Astrocyte (in vitro differentiated cells and primary cell): ENCODE data around the gene ERVFRD-1. TPM values are rescaled to one million over a fixed set of nuclear protein-coding genes. Genes with fewer than 3 reads are reported as not detected.

Experiments
- DNase-seq: peaks from one replicate; pipeline ENCODE4 v3.0.0-alpha.2; 2010; ENCODE audit warnings: low read depth
- FAIRE-seq: peaks from 2 replicates; lab custom pipeline; 2011; peaks lifted over from hg19 to GRCh38; lab: Jason Lieb, UNC
- H2AFZ ChIP-seq: 2 replicates; pipeline ENCODE4 v1.6.0; 2012; ENCODE audit warnings: low read depth, low read length, inconsistent platforms
- H3K27ac ChIP-seq: 2 replicates; pipeline ENCODE4 v1.5.1; 2011; ENCODE audit warnings: low read depth, low read length, inconsistent platforms
- H3K27me3 ChIP-seq: 2 replicates; pipeline ENCODE4 v1.6.0; 2011; ENCODE audit warnings: low read length, inconsistent platforms; ENCODE audit not compliant: insufficient read depth
- H3K36me3 ChIP-seq: 2 replicates; pipeline ENCODE4 v1.5.1; 2011; ENCODE audit warnings: low read length, inconsistent platforms; ENCODE audit not compliant: insufficient read depth
- H3K4me1 ChIP-seq: 2 replicates; pipeline ENCODE4 v1.5.1; 2011; ENCODE audit warnings: low read length, inconsistent platforms; ENCODE audit not compliant: insufficient read depth
- H3K4me2 ChIP-seq: 2 replicates; pipeline ENCODE4 v1.6.0; 2012; ENCODE audit warnings: low read length, inconsistent platforms
- H3K4me3 ChIP-seq: 2 replicates; pipeline ENCODE4 v1.5.1; 2011; ENCODE audit warnings: low read depth, mild to moderate bottlenecking, low read length, inconsistent platforms; ENCODE audit not compliant: insufficient read depth
- H3K79me2 ChIP-seq: 2 replicates; pipeline ENCODE4 v1.6.0; 2012; ENCODE audit warnings: mild to moderate bottlenecking, low read length, inconsistent platforms; ENCODE audit not compliant: insufficient read depth
- H3K9ac ChIP-seq: 2 replicates; pipeline ENCODE4 v1.6.0; 2012; ENCODE audit warnings: mild to moderate bottlenecking, low read length, inconsistent platforms
- H3K9me3 ChIP-seq: 2 replicates; pipeline ENCODE4 v1.5.1; 2012; ENCODE audit warnings: low read depth, mild to moderate bottlenecking, low read length, inconsistent platforms; ENCODE audit not compliant: insufficient read depth
- H4K20me1 ChIP-seq: 2 replicates; pipeline ENCODE4 v1.6.0; 2012; ENCODE audit warnings: low read length, inconsistent platforms; ENCODE audit not compliant: insufficient read depth
- H3K27ac Mint-ChIP-seq: one replicate; pipeline ENCODE4 v1.8.0; 2021; ENCODE audit warnings: mild to moderate bottlenecking, mixed read lengths; ENCODE audit not compliant: unreplicated experiment
- H3K27me3 Mint-ChIP-seq: one replicate; pipeline ENCODE4 v1.8.0; 2021; ENCODE audit warnings: low read depth, mixed read lengths; ENCODE audit not compliant: unreplicated experiment
- H3K36me3 Mint-ChIP-seq: one replicate; pipeline ENCODE4 v1.8.0; 2021; ENCODE audit warnings: low read depth, mixed read lengths; ENCODE audit not compliant: unreplicated experiment
- H3K4me1 Mint-ChIP-seq: one replicate; pipeline ENCODE4 v1.8.0; 2021; ENCODE audit warnings: low read depth, mixed read lengths; ENCODE audit not compliant: unreplicated experiment
- H3K4me3 Mint-ChIP-seq: one replicate; pipeline ENCODE4 v1.8.0; 2021; ENCODE audit warnings: mild to moderate bottlenecking, moderate library complexity, mixed read lengths; ENCODE audit not compliant: unreplicated experiment
- H3K9me3 Mint-ChIP-seq: one replicate; pipeline ENCODE4 v1.8.0; 2021; ENCODE audit warnings: mild to moderate bottlenecking, mixed read lengths; ENCODE audit not compliant: unreplicated experiment
- CTCF ChIP-seq: IDR thresholded peaks from 2 replicates; pipeline ENCODE4 v1.5.1; 2011; ENCODE audit warnings: low read depth, mild to moderate bottlenecking, inconsistent platforms, low read length, moderate library complexity; ENCODE audit not compliant: insufficient read depth
- EZH2 ChIP-seq: IDR thresholded peaks from 2 replicates; pipeline ENCODE4 v1.6.1; 2012; ENCODE audit warnings: mild to moderate bottlenecking, low read length, inconsistent platforms; ENCODE audit not compliant: insufficient read depth
- total RNA-seq: library from RNA; stranded (reverse); gene quantifications from 2 replicates; pipeline ENCODE4 v1.2.1, GENCODE V29; 2021

The ERVFRD-1 gene
- total RNA-seq, 1 donor from 2014 or later, result not detected

GRCh38 chr6:11072101-11072500 lies 39.4 kb downstream of the ERVFRD-1 start:
- no peaks in the 10 kb centered on the region for H3K79me2 ChIP-seq
- no peaks in the 10 kb centered on the region for H3K36me3 ChIP-seq
- H3K27ac ChIP-seq, result no peak overlapping the region
- H3K27me3 ChIP-seq, result no peaks in the 10 kb centered on the region
- Mint-ChIP-seq H3K4me3 (no peak overlapping the region), H3K36me3 (no peaks in the 10 kb centered on the region), H3K4me1 (peaks cover 10% of the 10 kb centered on the region), H3K9me3 (no peaks in the 10 kb centered on the region), H3K27ac (no peak overlapping the region), H3K27me3 (peaks cover 2% of the 10 kb centered on the region)
- H3K4me3 ChIP-seq, result no peak overlapping the region
- H2AFZ ChIP-seq, result no peak overlapping the region
- TF ChIP-seq CTCF (no peak), EZH2 (no peak)
- no peaks in the 10 kb centered on the region for H3K9me3 ChIP-seq
- DNase-seq (no peak), FAIRE-seq (no peak)
- no peaks in the 10 kb centered on the region for H3K4me1 ChIP-seq
- H3K9ac ChIP-seq, result no peak overlapping the region
- H4K20me1 ChIP-seq, result no peaks in the 10 kb centered on the region
- H3K4me2 ChIP-seq, result no peak overlapping the region

- no peaks in the 10 kb centered on the region for H3K4me1 ChIP-seq
- H3K4me3 ChIP-seq, result no peak overlapping the region
- H3K4me3 Mint-ChIP-seq, result no peak overlapping the region
- no peak overlapping the region for H2AFZ ChIP-seq
- no peaks in the 10 kb centered on the region for H4K20me1 ChIP-seq
- FAIRE-seq (no peak), DNase-seq (no peak)
- H3K36me3 ChIP-seq, result no peaks in the 10 kb centered on the region
- H3K27me3 Mint-ChIP-seq, result peaks cover 7% of the 10 kb centered on the region
- peaks cover 10% of the 10 kb centered on the region for H3K4me1 Mint-ChIP-seq
- no peaks in the 10 kb centered on the region for H3K27me3 ChIP-seq
- no peak overlapping the region for H3K27ac ChIP-seq
- no peak for TF ChIP-seq EZH2
- no peak for TF ChIP-seq CTCF
- H3K27ac Mint-ChIP-seq, result no peak overlapping the region
- no peaks in the 10 kb centered on the region for H3K9me3 ChIP-seq
- no peaks in the 10 kb centered on the region for H3K9me3 Mint-ChIP-seq
- no peaks in the 10 kb centered on the region for H3K79me2 ChIP-seq
- H3K9ac ChIP-seq, result no peak overlapping the region
- H3K4me2 ChIP-seq, result no peak overlapping the region
- H3K36me3 Mint-ChIP-seq, result no peaks in the 10 kb centered on the region
Measured at GRCh38 chr6:11069760-11070159, 41.8 kb downstream of the ERVFRD-1 start.

GRCh38 chr6:11067348-11067747 lies 44.2 kb downstream of the ERVFRD-1 start:
- peaks cover 7% of the 10 kb centered on the region for H3K27me3 Mint-ChIP-seq
- H3K4me2 ChIP-seq, result no peak overlapping the region
- H3K4me1 Mint-ChIP-seq, result peaks cover 6% of the 10 kb centered on the region
- no peak overlapping the region for H3K4me3 ChIP-seq
- H3K27ac ChIP-seq, result no peak overlapping the region
- FAIRE-seq, result no peak
- H3K4me1 ChIP-seq, result no peaks in the 10 kb centered on the region
- no peak overlapping the region for H3K4me3 Mint-ChIP-seq
- H2AFZ ChIP-seq, result no peak overlapping the region
- no peaks in the 10 kb centered on the region for H3K36me3 Mint-ChIP-seq
- TF ChIP-seq CTCF, result no peak
- no peak for TF ChIP-seq EZH2
- DNase-seq, result no peak
- no peak overlapping the region for H3K9ac ChIP-seq
- H3K79me2 ChIP-seq, result no peaks in the 10 kb centered on the region
- H3K9me3 Mint-ChIP-seq, result no peaks in the 10 kb centered on the region
- no peaks in the 10 kb centered on the region for H3K9me3 ChIP-seq
- no peak overlapping the region for H3K27ac Mint-ChIP-seq
- H3K27me3 ChIP-seq, result no peaks in the 10 kb centered on the region
- no peaks in the 10 kb centered on the region for H4K20me1 ChIP-seq
- H3K36me3 ChIP-seq, result no peaks in the 10 kb centered on the region
